Hindlimb muscle (tissue), 1 donor: ENCODE measurements around the gene ZNF76. TPM values are rescaled to one million over a fixed set of nuclear protein-coding genes. Genes with fewer than 3 reads are reported as not detected.

Experiments used
- DNase-seq: peaks from one replicate; pipeline ENCODE4 v3.0.0-alpha.2; 2013
- polyA plus RNA-seq: library from polyadenylated mRNA; unstranded; fragments of 120-200 nt; gene quantifications from one replicate; pipeline ENCODE4 v1.2.1, GENCODE V29; 2013; ENCODE audit not compliant: insufficient read length

ZNF76 gene
- polyA plus RNA-seq, 1 donor: 28.7 TPM

- DNase-seq: no peak
Observed at GRCh38 chr6:35237476-35237875, 22.1 kb upstream of the ZNF76 start.

DNA sequence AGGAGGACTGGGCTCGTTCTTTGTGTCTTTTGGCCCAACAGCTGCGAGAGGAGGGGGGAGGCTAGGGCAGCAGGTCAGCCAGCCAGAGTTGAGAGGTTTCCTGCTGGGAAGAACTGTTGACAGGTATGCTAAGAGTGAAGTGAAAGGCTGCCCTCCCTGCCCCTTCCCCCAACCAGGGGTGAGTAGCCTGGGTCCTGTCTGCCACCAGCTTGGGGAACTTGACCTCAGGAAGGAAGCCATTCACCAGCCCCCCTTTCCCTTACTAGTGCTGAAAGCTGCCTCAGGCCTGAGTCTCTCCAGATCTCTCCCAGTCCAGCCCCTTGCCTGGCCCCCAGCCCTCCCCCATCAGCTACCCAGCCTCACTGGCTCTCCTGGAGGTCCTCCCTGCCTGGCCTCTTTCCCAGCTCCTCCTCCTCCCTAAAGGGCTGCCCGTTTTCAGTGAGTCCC, 20.7 kb upstream of the ZNF76 start:
- DNase-seq: no peak

- no peak for DNase-seq
Observed at GRCh38 chr6:35239581-35239980, 20.0 kb upstream of the ZNF76 start.

DNA sequence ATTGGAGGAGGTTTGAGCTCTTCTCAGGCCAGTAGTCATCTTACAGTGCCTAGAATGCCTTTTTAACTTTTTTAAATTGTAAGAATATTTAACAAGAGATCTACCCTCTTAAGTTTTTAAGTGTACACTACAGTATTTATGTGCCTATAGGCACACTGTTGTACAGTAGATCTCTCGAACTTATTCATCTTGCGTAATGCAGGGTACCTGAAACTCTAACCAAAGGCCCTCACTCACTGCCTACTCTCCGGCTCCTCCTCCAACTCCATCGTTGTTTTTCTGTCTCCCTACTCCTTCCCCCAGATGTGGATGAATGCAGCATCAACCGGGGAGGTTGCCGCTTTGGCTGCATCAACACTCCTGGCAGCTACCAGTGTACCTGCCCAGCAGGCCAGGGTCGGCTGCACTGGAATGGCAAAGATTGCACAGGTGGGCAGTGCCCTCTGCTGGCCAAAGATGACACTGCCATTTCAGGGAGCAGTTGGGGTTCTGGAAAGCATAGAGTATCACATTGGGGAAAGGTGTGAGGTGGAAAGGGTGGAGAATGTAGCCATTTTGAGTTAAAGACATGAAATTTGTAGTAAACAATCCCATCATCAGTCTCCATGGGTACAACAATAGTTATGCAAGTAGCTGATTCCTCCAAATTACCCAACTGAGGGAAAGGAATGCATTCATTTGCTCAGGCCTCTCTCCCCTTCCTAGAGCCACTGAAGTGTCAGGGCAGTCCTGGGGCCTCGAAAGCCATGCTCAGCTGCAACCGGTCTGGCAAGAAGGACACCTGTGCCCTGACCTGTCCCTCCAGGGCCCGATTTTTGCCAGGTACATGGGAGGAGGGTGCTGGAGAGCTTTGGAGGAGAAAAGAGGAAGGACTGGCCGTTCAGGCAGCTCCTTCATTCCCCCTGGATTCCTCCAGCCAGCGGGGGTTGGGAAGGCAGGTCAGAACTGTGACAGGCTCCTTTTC, 18.4 kb upstream of the ZNF76 start:
- peak; percentile 48 for DNase-seq

DNA sequence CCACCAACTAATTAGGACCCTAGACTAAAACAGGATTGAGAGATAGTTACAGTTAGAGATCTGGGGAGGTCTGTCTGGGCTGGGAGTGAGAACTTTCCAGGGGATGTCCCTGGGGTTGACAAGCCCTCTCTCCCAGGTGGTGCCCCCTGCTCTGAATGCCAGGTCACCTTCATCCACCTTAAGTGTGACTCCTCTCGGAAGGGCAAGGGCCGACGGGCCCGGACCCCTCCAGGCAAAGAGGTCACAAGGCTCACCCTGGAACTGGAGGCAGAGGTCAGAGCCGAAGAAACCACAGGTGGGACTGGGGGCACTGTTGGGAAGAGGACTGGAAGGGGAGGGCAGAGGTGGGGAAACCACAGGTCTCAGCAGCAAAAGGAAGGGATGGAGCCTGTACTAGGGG, 17.0 kb upstream of the ZNF76 start:
- DNase-seq: no peak

GRCh38 chr6:35242906-35243305, 16.6 kb upstream of the ZNF76 start:
- DNase-seq: no peak

DNA sequence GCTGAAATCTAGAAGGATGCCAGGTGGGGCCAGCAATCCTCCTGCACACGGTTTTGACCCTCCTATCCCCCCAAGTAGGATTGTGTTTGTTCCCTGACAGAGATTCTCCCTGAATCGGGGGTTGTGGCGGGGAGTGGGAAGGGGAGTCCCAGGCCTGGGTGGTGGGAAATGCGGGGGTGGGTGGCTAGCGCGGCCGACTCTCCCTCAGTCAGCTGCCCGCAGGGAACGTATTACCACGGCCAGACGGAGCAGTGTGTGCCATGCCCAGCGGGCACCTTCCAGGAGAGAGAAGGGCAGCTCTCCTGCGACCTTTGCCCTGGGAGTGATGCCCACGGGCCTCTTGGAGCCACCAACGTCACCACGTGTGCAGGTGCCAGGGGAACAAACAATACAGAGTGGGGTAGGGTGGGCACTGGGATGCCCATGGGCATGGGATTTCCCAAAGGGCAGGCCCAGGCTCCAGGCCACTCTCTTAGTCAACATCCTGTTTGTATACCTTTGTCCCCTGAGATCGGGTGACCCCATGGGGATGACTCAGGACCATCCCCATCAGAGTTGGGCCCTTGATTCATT, 16.1 kb upstream of the ZNF76 start:
- no peak for DNase-seq

- DNase-seq: no peak
Observed at GRCh38 chr6:35244551-35244950, 15.0 kb upstream of the ZNF76 start.

DNA sequence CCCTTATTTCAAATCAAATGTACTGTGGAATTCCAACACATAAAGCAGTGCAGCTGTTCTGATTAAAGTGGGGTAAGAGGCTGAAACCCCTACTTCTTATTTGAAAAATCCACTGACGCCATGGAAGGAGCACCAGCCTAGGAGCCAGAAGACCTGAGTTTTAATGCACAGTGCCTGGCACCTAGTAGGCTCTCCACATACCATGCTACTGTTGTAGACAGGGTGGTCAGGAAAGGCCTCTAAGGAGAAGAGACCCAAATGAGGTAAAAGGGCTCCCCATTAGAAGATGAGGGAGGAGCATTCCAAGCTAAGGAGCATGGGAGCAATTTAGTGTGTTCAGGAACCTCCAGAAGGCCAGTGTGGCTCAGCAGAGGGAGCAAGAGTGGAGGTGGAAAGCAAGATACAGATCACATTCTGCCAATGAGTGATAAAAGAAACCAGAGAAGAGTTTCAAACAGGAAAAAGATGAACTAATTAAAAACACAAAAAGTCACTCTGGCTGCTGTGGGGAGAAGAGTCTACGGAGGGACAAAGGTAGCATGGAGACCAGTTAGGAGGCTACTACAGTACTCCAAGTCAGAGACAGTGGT, 11.8 kb upstream of the ZNF76 start:
- DNase-seq: no peak

GRCh38 chr6:35248300-35248699, 11.2 kb upstream of the ZNF76 start:
- no peak for DNase-seq

GRCh38 chr6:35248965-35249364, 10.6 kb upstream of the ZNF76 start:
- DNase-seq: no peak

GRCh38 chr6:35251949-35252348, 7.6 kb upstream of the ZNF76 start:
- no peak for DNase-seq

- DNase-seq: no peak
Observed at GRCh38 chr6:35253249-35253648, 6.3 kb upstream of the ZNF76 start.

- no peak for DNase-seq
Observed at GRCh38 chr6:35258336-35258735, 1.2 kb upstream of the ZNF76 start.

GRCh38 chr6:35258858-35259193, 709 bp upstream of the ZNF76 start:
- no peak for DNase-seq

DNA sequence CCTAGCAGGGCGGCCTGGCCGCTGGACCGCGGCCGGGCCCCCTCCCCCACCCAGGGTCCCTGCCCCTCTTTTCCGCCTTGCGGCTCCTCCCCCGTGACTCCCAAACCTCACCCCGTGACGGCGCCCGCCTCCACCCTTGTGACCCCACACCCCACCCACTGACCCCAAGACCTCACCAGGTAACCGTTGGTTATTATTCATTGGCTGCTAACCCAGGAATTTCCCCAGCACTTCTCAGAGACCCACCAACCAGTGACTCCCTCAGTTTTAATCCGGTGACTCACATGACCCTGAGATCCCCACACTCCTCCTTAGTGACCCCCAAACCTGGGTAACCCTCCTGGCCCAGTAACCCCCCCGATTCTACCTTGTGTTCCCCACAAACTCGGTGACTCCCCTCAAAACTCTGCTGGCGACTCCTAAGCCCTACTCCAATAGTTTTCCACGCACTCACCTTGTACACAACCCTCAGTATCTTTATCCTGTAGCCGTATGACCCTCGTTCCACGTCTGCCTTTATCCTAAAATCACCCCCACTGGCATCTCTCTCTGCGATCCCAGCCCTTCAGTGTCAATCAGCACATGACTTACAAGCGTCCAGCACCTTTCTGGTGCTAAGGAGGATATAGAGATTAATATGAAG, 534 bp downstream of the ZNF76 start:
- peak; percentile 54 for DNase-seq

DNA sequence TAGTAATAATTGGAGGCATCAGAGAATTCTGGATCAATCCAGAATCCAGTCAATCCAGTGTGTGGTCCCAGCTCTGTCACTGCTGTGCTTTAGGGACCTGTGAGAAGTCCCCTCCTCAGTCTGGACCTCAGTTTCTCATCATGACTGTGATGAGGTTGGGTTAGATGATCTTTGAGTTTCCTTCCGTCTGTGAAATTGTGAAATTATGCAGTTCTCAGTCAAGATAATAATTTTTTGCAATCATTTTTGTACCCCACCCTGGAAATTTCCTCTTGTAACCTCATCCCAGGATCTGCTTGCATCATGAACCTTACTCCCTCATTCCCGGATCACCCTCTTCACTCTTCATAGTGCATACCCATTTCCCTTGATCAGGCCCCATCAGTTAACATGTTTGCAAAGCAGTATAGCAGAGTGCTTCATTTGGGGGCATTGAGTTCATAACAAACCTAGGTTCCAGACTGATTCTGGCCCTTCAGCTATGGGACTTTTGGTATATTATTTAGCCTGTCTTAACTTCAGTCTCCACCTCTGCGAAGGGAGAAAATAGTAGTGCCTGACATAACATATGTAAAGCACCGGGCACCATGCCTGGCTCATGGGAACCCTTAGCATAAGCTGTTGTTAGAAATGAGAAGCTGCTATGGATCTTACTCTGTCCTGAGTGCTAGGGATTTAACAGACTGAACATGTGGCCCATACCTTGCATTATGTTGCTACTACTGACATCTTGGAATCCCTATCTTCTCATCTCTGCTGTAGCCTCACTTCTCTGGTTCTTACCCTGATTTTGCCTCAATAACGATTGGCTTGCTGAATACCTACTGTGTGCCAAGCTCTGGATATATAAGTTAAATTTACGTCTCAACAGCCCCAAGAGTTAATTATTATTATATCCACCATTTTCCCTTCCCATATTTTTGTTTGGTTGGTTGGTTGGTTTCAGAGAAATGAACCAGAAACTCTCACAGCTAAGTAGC, 1.3 kb downstream of the ZNF76 start:
- no peak for DNase-seq

DNA sequence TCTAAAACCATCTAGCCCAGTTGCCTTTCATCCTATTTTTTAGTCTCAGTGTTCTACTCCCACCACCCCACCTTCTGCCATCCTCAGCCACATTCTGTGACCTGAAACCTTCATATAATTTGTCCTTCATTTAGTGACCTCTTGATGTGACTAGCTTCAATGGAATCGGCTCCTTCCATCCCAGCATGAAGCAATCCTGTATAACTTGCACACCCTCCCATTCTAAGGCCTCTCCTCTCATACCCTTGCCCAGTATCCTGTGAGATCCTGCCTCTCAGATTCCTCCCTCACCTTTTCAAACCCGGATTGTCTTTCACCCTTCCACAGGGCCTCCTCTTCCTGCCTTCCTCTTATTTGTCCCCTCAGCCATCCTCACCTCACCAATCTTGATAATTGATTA, 3.1 kb downstream of the ZNF76 start:
- no peak for DNase-seq

DNA sequence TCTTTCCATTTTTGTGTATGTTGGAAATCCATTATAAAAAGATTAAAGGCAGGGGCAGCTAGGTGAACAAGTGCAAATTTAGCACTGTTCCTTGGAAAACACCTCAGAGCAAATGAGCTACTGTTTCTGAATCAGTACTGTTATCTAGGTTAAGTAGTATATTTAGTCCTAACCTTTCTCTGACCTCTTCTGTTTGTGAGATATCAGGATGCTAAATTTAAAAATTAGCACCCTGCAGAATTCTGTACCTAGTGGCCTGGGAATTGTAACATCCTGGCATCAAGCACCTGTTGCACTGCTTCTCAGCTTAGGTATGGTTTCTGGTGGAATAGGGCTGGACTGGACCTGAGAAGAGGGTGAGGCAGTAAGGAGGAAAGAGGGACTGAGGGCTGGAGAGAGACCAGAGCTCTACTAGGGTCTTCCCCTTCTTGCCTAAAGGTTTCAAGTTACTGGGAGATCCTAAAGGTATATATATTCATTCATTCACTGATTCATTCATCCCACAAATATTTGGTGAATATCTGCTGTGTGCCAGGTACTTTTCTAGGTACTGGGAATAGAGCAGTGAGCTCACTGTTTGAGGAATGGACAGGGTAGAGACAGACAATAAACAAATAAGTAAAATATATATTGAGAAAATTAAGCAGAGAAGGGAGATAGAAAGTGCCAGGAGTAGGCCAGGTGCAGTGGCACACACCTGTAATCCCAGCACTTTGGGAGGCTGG, 5.2 kb downstream of the ZNF76 start:
- no peak for DNase-seq

- DNase-seq: no peak
Observed at GRCh38 chr6:35265523-35265922, 6.0 kb downstream of the ZNF76 start.

DNA sequence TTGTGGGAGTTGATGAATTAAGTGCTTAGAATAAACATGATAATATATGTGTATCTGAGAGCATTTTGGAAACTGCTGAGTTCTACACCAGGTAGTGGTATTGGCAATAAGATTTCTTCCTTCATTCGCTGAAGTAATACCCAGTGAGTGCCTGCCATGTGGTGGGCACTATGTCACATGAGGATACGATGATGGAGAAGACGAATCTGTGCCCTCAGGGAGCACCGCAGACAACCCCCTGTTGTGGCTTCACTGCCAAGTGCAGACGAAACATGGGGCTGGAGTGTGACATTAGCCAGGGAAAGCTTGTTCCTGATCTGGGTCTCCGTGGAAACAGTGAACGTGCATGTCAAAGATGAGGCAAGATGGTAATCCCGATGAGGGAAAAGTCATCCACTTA, 7.9 kb downstream of the ZNF76 start:
- no peak for DNase-seq
